ENCODE measurements around the gene HEPH. TPM values are rescaled to one million over a fixed set of nuclear protein-coding genes. Genes with fewer than 3 reads are reported as not detected.

The HEPH gene
- total and polyA plus RNA-seq, 9 of the 15 experiments (the other 6 are each of a cell fraction or from before 2014, with no cell fraction given), result 22.4 to 67.6 (median 42.9) TPM

DNA sequence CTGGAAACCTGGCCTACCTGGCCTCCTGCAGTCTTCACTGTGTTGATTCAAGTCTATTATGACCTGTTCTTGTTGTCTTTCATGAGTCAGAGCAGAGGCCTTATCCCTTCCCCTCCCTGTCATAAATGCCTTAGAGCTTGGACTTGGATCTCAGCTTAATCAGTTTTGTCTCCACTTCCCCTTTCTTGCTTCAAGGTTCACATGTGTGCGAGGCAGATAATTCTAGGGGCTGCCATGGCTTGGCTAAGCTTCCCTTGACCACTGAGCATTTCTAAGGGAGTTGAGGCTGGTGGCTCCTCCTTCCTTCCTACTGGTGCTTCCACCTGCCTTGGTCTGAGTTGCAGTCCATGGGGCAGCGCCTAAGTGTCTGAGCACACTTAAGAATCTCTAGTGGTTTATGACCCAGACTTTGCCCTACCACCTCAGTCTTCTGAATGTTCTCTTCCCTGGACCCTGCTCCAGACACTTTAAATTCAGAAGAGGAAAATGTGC, 1.7 kb upstream of the HEPH start (continued):
- TF ChIP-seq, protein P1, sequence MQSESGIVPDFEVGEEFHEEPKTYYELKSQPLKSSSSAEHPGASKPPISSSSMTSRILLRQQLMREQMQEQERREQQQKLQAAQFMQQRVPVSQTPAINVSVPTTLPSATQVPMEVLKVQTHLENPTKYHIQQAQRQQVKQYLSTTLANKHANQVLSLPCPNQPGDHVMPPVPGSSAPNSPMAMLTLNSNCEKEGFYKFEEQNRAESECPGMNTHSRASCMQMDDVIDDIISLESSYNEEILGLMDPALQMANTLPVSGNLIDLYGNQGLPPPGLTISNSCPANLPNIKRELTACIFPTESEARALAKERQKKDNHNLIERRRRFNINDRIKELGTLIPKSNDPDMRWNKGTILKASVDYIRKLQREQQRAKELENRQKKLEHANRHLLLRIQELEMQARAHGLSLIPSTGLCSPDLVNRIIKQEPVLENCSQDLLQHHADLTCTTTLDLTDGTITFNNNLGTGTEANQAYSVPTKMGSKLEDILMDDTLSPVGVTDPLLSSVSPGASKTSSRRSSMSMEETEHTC (IDR thresholded peaks at IDR 0.05), result no peak
- TF ChIP-seq NUFIP1 (IDR thresholded peaks at IDR 0.05; ENCODE audit: partially characterized antibody), result no peak
- TF ChIP-seq NFIC (IDR thresholded peaks at IDR 0.05), result peak; percentile 72
- no peak for TF ChIP-seq FIP1L1 (IDR thresholded peaks at IDR 0.05; ENCODE audit: low read depth, low read length, poor library complexity, severe bottlenecking)
- TF ChIP-seq, protein P2, sequence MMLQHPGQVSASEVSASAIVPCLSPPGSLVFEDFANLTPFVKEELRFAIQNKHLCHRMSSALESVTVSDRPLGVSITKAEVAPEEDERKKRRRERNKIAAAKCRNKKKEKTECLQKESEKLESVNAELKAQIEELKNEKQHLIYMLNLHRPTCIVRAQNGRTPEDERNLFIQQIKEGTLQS (IDR thresholded peaks at IDR 0.05), result peak; percentile 76
- TF ChIP-seq, protein P2 (CRISPR knock-in tag; conservative IDR thresholded peaks at IDR 0.05), result no peak
- TF ChIP-seq SUPT5H (IDR thresholded peaks at IDR 0.05), result peak; percentile 53
- no peak for TF ChIP-seq NONO (IDR thresholded peaks at IDR 0.05; ENCODE audit: low read depth in 2 of 2, low read length in 1 of 2)
- TF ChIP-seq, protein P3, sequence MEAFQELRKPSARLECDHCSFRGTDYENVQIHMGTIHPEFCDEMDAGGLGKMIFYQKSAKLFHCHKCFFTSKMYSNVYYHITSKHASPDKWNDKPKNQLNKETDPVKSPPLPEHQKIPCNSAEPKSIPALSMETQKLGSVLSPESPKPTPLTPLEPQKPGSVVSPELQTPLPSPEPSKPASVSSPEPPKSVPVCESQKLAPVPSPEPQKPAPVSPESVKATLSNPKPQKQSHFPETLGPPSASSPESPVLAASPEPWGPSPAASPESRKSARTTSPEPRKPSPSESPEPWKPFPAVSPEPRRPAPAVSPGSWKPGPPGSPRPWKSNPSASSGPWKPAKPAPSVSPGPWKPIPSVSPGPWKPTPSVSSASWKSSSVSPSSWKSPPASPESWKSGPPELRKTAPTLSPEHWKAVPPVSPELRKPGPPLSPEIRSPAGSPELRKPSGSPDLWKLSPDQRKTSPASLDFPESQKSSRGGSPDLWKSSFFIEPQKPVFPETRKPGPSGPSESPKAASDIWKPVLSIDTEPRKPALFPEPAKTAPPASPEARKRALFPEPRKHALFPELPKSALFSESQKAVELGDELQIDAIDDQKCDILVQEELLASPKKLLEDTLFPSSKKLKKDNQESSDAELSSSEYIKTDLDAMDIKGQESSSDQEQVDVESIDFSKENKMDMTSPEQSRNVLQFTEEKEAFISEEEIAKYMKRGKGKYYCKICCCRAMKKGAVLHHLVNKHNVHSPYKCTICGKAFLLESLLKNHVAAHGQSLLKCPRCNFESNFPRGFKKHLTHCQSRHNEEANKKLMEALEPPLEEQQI (IDR thresholded peaks at IDR 0.05), result no peak; the same call in 1 of the 2 replicates
- peak; percentile 86; the same call in 1 of the 2 replicates for TF ChIP-seq ZEB2 (IDR thresholded peaks at IDR 0.05)
- TF ChIP-seq MEIS2 (IDR thresholded peaks at IDR 0.05; ENCODE audit: partially characterized antibody), result peak; percentile 62
- peak; percentile 88 for TF ChIP-seq MTA2 (IDR thresholded peaks at IDR 0.05; ENCODE audit: low read depth)
- peak; percentile 59; the same call in 1 of the 2 replicates for TF ChIP-seq FOXM1 (IDR thresholded peaks at IDR 0.05; ENCODE audit: low read depth)
- no peak for TF ChIP-seq FOXM1 (CRISPR knock-in tag; IDR thresholded peaks at IDR 0.05; ENCODE audit: low read depth)
- peak; percentile 85 to 87 for TF ChIP-seq FOXK2 (conservative IDR thresholded peaks at IDR 0.05 in 1 of 2, IDR thresholded peaks at IDR 0.05 in 1 of 2; ENCODE audit: low read depth in 2 of 2)
- peak; percentile 62 for TF ChIP-seq ZNF589 (CRISPR knock-in tag; IDR thresholded peaks at IDR 0.05; ENCODE audit: low read depth)
- no peak for TF ChIP-seq ZNF507 (tag; conservative IDR thresholded peaks at IDR 0.05)
- no peak for TF ChIP-seq BRCA1 (IDR thresholded peaks at IDR 0.05)
- TF ChIP-seq BRCA1 (CRISPR knock-in tag; IDR thresholded peaks at IDR 0.05), result no peak
- TF ChIP-seq BDP1 (IDR thresholded peaks at IDR 0.05; ENCODE audit: insufficient read depth, insufficient read length), result no peak
- TF ChIP-seq KAT8 (IDR thresholded peaks at IDR 0.05; ENCODE audit: low read depth), result no peak
- TF ChIP-seq ZNF778 (CRISPR knock-in tag; IDR thresholded peaks at IDR 0.05), result no peak
- no peak for TF ChIP-seq WHSC1 (IDR thresholded peaks at IDR 0.05; ENCODE audit: low read length)
- TF ChIP-seq SIX5 (IDR thresholded peaks at IDR 0.05; ENCODE audit: borderline replicate concordance in 1 of 2, insufficient read depth in 1 of 2, low read depth in 1 of 2, low read length in 2 of 2), result no peak
- no peak for TF ChIP-seq POLR2H (tag; IDR thresholded peaks at IDR 0.05; ENCODE audit: low read depth)
- no peak for TF ChIP-seq RBM25 (IDR thresholded peaks at IDR 0.05; ENCODE audit: low read depth, low read length, severe bottlenecking)
- TF ChIP-seq ZNF316 (IDR thresholded peaks at IDR 0.05), result no peak
- no peak for TF ChIP-seq SREBF1 (IDR thresholded peaks at IDR 0.05; ENCODE audit: borderline replicate concordance, low read depth, low read length)
- TF ChIP-seq NR1H2 (CRISPR knock-in tag; IDR thresholded peaks at IDR 0.05), result no peak
